ENCODE results near the gene CENPX.

DNA sequence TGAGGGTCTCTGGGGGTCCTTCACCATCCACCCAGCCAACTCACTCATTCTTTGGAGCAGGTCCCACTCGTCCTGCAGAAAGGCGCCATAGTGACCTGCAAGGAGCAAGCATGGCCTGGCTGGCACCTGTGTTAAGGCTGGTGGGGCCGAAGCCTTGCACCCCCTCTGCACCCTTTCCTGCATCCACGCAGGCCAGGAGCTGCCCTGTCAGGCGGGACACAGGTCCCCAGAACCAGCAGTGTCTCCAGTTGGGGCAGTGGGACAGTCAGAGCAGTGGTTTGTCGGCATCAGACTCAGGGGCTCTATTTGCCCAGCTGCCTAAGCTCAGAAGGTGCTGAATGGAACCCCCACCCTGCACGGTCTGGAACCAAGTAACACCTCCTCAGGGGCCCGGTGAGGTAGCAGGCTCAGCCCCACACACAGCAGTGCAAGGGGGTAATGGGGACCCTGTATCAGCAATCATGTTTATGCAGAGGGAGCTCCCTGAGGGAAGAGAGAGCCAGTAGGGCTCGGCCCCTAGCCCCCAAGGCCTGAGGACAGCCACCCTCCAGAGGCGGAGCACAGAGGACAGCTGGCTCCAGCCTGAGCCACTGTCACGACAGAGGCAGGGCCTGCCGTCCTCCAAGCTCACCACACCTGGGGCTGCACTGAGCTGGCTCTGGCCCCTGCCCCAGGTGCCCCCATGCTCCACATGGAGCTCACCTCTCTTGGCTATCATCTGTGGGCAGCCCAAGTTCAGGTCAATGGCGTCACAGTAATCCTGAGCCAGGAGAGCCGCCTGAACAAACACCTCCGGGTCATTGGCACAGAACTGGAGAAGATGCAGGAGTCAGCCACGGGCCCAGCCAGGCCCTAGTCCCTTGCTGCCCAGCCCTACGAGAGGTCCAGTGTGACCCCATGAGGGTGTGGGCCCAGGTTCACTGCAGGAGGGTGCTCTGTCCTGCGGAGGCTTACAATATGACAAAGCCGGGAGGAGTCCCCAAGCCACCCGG is 41.0 kb upstream of the CENPX start:
- TF ChIP-seq, protein P1, sequence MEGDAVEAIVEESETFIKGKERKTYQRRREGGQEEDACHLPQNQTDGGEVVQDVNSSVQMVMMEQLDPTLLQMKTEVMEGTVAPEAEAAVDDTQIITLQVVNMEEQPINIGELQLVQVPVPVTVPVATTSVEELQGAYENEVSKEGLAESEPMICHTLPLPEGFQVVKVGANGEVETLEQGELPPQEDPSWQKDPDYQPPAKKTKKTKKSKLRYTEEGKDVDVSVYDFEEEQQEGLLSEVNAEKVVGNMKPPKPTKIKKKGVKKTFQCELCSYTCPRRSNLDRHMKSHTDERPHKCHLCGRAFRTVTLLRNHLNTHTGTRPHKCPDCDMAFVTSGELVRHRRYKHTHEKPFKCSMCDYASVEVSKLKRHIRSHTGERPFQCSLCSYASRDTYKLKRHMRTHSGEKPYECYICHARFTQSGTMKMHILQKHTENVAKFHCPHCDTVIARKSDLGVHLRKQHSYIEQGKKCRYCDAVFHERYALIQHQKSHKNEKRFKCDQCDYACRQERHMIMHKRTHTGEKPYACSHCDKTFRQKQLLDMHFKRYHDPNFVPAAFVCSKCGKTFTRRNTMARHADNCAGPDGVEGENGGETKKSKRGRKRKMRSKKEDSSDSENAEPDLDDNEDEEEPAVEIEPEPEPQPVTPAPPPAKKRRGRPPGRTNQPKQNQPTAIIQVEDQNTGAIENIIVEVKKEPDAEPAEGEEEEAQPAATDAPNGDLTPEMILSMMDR (IDR thresholded peaks at IDR 0.05; ENCODE audit: low read depth, low read length, poor library complexity, severe bottlenecking) = no peak
- TF ChIP-seq EZH2phosphoT487 (IDR thresholded peaks at IDR 0.05; ENCODE audit: borderline replicate concordance, low read length) = no peak

All from DOHH2 (cell line).